HG02623 (cell line): ENCODE measurements around the gene COIL.
A peak's percentile ranks its signal among the peaks of the same experiment; 100 is the strongest.

Experiments used
- ATAC-seq: cut with Tn5 transposase; IDR thresholded peaks from one replicate; pipeline ENCODE4 v1.9.1; 2021; ENCODE audit warnings: moderate library complexity; ENCODE audit not compliant: unreplicated experiment

Gene COIL

GRCh38 chr17:56912105-56912999 lies 48.5 kb downstream of the COIL start:
- ATAC-seq: no peak

GRCh38 chr17:56910509-56911235 lies 50.2 kb downstream of the COIL start:
- no peak for ATAC-seq

GRCh38 chr17:56909742-56910508 lies 50.9 kb downstream of the COIL start:
- no peak for ATAC-seq

GRCh38 chr17:56908001-56908542 lies 52.8 kb downstream of the COIL start:
- peak; percentile 76 for ATAC-seq

GRCh38 chr17:56903560-56903959 lies 57.3 kb downstream of the COIL start:
- no peak for ATAC-seq

GRCh38 chr17:56902348-56902747 lies 58.5 kb downstream of the COIL start:
- ATAC-seq: no peak

DNA sequence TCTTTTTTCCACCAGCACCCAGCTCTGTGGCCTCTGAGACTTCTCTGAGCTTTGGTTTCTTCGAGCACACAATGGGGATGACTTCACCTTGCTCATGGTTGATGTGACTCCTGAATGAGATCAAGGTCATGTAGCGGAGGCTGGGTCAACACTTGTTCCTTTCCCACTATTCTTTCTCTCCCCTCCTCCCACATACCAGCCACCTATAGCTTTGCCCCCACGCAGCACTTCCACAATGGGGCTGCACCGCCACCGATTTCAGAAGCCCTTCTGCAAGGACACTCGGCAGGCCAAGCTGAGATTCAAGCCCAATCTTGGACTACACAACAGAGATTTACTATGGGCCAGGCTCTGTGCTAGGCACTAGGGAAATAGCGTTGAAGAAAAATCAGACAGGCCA lies 61.4 kb downstream of the COIL start:
- no peak for ATAC-seq

GRCh38 chr17:56898874-56899273 lies 62.0 kb downstream of the COIL start:
- ATAC-seq: no peak

DNA sequence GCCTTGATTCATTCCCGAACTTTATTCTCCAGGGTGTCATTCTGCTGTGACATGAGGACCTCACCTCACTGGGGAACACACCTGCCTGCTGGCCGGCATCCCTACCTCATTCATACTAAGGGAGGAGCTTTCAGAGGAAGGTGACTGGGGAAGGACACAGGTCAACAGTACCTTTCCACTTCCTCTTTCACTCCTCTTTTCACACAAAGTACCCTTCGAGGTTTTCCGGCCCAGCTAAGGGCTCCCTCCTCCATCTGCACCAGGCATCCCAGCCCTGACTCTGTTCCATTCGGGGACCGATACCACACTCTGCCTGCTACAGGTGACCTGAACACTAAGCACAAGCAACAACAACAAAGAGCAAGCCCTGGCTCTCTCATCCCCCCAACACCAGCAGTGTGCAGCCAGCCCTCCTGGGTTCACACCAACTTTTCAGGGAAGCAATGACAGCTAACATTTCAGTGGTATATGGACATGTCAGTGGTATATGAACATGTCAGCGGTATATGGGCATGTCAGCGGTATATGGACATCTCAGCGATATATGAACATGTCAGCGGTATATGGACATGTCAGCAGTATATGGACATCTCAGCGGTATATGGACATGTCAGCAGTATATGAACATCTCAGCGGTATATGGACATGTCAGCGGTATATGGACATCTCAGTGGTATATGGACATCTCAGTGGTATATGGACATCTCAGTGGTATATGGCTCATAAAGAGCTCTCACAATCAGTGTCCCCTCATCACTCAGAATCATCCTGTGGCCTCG lies 63.0 kb downstream of the COIL start:
- ATAC-seq: peak; percentile 62

GRCh38 chr17:56896968-56897359 lies 63.9 kb downstream of the COIL start:
- ATAC-seq: no peak

GRCh38 chr17:56896217-56896967 lies 64.5 kb downstream of the COIL start:
- ATAC-seq: no peak

DNA sequence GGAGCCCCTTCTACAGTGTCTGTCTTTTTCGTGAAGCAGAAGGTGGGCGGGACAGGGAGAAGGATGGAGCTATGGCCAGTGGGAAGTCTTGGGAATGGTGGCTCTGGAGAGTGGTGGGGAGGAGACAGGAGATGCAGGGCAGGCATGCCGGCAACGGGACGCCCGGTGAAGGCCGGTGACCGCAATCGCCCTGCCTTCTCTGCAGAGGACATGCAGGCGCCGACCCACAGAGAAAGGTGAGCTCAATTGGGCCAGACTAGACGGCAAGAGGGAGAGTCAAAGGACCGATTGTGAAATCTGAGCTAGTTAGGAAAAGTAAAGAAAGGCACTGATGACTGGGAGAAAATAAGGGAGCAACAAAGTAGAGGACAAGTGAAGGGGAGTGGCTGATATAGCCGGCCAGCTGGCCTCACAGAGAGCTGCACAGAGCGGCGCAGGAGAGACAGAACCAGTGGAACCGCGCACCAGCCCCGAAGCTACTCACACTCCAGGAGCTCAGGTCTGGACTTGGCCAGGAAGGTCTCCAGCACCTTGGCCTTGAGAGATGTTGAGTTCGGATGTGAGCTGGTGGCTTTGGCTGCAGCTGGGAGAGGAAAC lies 65.9 kb downstream of the COIL start:
- no peak for ATAC-seq

DNA sequence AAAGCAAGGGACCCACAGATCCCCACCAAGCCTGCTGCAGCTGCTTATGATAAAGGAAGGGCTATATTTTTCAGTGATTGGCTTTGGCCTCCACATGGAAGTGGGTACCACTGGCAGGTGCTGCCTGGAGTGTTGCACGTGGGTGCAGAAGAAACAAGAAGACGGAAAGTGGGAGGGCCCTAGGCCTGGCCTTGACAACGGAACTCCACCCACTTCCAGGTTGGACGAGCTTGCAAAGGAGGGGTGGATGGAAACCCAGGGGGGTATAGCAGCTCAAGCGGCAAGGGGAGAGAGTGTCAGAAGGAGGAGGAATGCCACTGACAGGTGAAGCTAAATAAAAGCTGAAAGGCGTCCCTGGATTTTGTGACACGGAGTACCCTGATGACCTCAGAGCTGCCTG lies 67.3 kb downstream of the COIL start:
- no peak for ATAC-seq

GRCh38 chr17:56892333-56892732 lies 68.5 kb downstream of the COIL start:
- no peak for ATAC-seq

- no peak for ATAC-seq
These were observed 69.1 kb downstream of the COIL start for GRCh38 chr17:56891751-56892150.

- no peak for ATAC-seq
These were observed 69.8 kb downstream of the COIL start for GRCh38 chr17:56890906-56891674.

- no peak for ATAC-seq
These were observed 70.5 kb downstream of the COIL start for GRCh38 chr17:56890390-56890789.
